BJ (cell line): ENCODE measurements around the gene SIRPA. TPM values are rescaled to one million over a fixed set of nuclear protein-coding genes. Genes with fewer than 3 reads are reported as not detected.

ENCODE experiments used
- CTCF ChIA-PET: fragments of 350-600 bp; formaldehyde crosslinking; extraction: SDS; loops from one replicate; lab custom pipeline; 2021; ENCODE audit warnings: antibody characterized with exemption, inconsistent platforms; lab: Yijun Ruan, JAX
- POLR2A ChIA-PET: fragments of 300-600 bp; sonication (Branson Sonifier 250); formaldehyde crosslinking; extraction: SDS; loops from one replicate; lab custom pipeline; 2021; ENCODE audit warnings: antibody characterized with exemption; lab: Charles Lee
- DNase-seq: peaks from one replicate; pipeline ENCODE4 v3.0.0-alpha.2; 2011; ENCODE audit warnings: low read depth
- H3K27me3 ChIP-seq: 2 replicates; pipeline ENCODE4 v1.6.0; 2011; ENCODE audit warnings: low read length; ENCODE audit not compliant: control insufficient read depth, insufficient read depth
- H3K36me3 ChIP-seq: 2 replicates; pipeline ENCODE4 v1.5.1; 2011; ENCODE audit warnings: low read length; ENCODE audit not compliant: control insufficient read depth, insufficient read depth
- H3K4me3 ChIP-seq: 2 replicates; pipeline ENCODE4 v1.5.1; 2011; ENCODE audit warnings: low read depth, mild to moderate bottlenecking, control low read depth, low read length
- CTCF ChIP-seq: IDR thresholded peaks from 2 replicates; pipeline ENCODE4 v1.5.1; 2011; ENCODE audit warnings: low read depth, mild to moderate bottlenecking, control low read depth, inconsistent platforms, low read length, moderate library complexity; ENCODE audit not compliant: insufficient read depth
- polyA plus RNA-seq: library from polyadenylated mRNA; depleted of rRNA; stranded (reverse); fragments of >200 nt; gene quantifications from 2 replicates; pipeline ENCODE4 v1.2.3, GENCODE V29; 2011

The SIRPA gene
- polyA plus RNA-seq, 1 experiment: 34.1 TPM

GRCh38 chr20:1965520-1966351 is 70.5 kb downstream of the SIRPA start:
- ChIA-PET CTCF (interaction anchor here (0.7 to 3.0 kb wide), 42 partner anchors 10 to 242 kb away, joined by 3 to 103 read pairs (median 4); no protein-coding TSS in a partner anchor), POLR2A (no interaction called here)
- no peak for DNase-seq
- Histone ChIP-seq H3K36me3 (no peaks in the 10 kb centered on the region), H3K27me3 (peaks cover 23% of the 10 kb centered on the region), H3K4me3 (no peak overlapping the region)
- peak; percentile 94 for TF ChIP-seq CTCF

- no peak for TF ChIP-seq CTCF
- Histone ChIP-seq H3K36me3 (no peaks in the 10 kb centered on the region), H3K27me3 (peaks cover 20% of the 10 kb centered on the region), H3K4me3 (no peak overlapping the region)
- CTCF ChIA-PET: interaction anchor here (1.1 to 2.3 kb wide), 2 partner anchors 204 to 466 kb away, joined by 3 to 16 read pairs; no protein-coding TSS in a partner anchor
- no peak for DNase-seq
- POLR2A ChIA-PET: no interaction called here
Measured at GRCh38 chr20:1968964-1969363, 73.8 kb downstream of the SIRPA start.

GRCh38 chr20:1971893-1972586 is 76.8 kb downstream of the SIRPA start:
- Histone ChIP-seq H3K4me3 (no peak overlapping the region), H3K36me3 (no peaks in the 10 kb centered on the region), H3K27me3 (peaks cover 18% of the 10 kb centered on the region)
- DNase-seq: no peak
- no peak for TF ChIP-seq CTCF
- ChIA-PET POLR2A (interaction anchor here (0.6 kb wide), 1 partner anchor 18 kb away, joined by 8 read pairs; no protein-coding TSS in a partner anchor), CTCF (interaction anchor here (0.5 to 2.5 kb wide), 4 partner anchors 13 to 200 kb away, joined by 3 to 8 read pairs (median 4); no protein-coding TSS in a partner anchor)

- DNase-seq: no peak
- H3K4me3 ChIP-seq: no peak overlapping the region
- no peak for TF ChIP-seq CTCF
- no peaks in the 10 kb centered on the region for H3K36me3 ChIP-seq
- H3K27me3 ChIP-seq: peaks cover 14% of the 10 kb centered on the region
- POLR2A ChIA-PET: no interaction called here
- CTCF ChIA-PET: interaction anchor here (0.6 to 2.5 kb wide), 2 partner anchors 121 to 199 kb away, joined by 3 to 8 read pairs; no protein-coding TSS in a partner anchor
Measured at GRCh38 chr20:1973601-1974440, 78.6 kb downstream of the SIRPA start.
